DOHH2 (cell line): ENCODE data around the gene IRS2.

Experiments
- EZH2phosphoT487 ChIP-seq: fragments of 200-600 bp; sonication (generic); IDR thresholded peaks from 2 replicates; pipeline ENCODE4 v1.6.1; 2017; ENCODE audit warnings: borderline replicate concordance, mild to moderate bottlenecking, antibody characterized with exemption, low read length, moderate library complexity, mixed read lengths
- TF ChIP-seq, protein P1 (sequence below): fragments of 200-600 bp; sonication (generic); IDR thresholded peaks from one replicate; pipeline ENCODE4 v1.5.1; 2014; ENCODE audit warnings: antibody characterized with exemption, mild to moderate bottlenecking, low read depth, low read length; ENCODE audit not compliant: poor library complexity, severe bottlenecking

GRCh38 chr13:109760951-109761350 is 25.4 kb downstream of the IRS2 start:
- TF ChIP-seq, protein P1, sequence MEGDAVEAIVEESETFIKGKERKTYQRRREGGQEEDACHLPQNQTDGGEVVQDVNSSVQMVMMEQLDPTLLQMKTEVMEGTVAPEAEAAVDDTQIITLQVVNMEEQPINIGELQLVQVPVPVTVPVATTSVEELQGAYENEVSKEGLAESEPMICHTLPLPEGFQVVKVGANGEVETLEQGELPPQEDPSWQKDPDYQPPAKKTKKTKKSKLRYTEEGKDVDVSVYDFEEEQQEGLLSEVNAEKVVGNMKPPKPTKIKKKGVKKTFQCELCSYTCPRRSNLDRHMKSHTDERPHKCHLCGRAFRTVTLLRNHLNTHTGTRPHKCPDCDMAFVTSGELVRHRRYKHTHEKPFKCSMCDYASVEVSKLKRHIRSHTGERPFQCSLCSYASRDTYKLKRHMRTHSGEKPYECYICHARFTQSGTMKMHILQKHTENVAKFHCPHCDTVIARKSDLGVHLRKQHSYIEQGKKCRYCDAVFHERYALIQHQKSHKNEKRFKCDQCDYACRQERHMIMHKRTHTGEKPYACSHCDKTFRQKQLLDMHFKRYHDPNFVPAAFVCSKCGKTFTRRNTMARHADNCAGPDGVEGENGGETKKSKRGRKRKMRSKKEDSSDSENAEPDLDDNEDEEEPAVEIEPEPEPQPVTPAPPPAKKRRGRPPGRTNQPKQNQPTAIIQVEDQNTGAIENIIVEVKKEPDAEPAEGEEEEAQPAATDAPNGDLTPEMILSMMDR, result no peak
- no peak for TF ChIP-seq EZH2phosphoT487
